Measurements from ENCODE around the gene DHRS1.

DNA sequence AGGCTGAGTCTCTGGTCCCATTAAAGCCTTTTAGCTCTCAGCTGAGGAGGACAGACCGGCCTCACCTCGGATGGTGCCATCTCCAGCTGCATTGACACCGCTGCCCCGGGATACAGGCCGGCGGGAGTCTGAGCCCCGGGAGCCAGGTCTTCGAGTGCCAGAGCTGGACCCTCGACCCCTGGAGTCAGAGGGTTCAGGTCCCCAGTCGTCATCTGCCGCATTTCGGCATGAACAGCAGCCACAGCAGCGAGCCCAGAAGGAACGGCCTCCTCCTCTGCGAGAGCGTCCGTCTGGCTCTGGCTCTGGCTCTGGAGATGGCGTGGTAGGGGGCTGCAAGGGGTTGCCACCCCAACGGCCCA, 37.6 kb downstream of the DHRS1 start:
- TF ChIP-seq, protein P1, sequence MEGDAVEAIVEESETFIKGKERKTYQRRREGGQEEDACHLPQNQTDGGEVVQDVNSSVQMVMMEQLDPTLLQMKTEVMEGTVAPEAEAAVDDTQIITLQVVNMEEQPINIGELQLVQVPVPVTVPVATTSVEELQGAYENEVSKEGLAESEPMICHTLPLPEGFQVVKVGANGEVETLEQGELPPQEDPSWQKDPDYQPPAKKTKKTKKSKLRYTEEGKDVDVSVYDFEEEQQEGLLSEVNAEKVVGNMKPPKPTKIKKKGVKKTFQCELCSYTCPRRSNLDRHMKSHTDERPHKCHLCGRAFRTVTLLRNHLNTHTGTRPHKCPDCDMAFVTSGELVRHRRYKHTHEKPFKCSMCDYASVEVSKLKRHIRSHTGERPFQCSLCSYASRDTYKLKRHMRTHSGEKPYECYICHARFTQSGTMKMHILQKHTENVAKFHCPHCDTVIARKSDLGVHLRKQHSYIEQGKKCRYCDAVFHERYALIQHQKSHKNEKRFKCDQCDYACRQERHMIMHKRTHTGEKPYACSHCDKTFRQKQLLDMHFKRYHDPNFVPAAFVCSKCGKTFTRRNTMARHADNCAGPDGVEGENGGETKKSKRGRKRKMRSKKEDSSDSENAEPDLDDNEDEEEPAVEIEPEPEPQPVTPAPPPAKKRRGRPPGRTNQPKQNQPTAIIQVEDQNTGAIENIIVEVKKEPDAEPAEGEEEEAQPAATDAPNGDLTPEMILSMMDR (conservative IDR thresholded peaks at IDR 0.05; ENCODE audit: low read length): no peak
- TF ChIP-seq EZH2phosphoT487 (IDR thresholded peaks at IDR 0.05; ENCODE audit: borderline replicate concordance): no peak

Data from Loucy (cell line).